Type B pancreatic cell (in vitro differentiated cells): ENCODE data around the gene CDC25A. TPM values are rescaled to one million over a fixed set of nuclear protein-coding genes. Genes with fewer than 3 reads are reported as not detected.

Experiments used
- DNase-seq: peaks from one replicate; pipeline ENCODE4 v3.0.0; 2021; ENCODE audit warnings: mixed read lengths; ENCODE audit not compliant: unreplicated experiment; ENCODE audit errors: extremely low spot score
- H3K27ac Mint-ChIP-seq: 2 replicates; pipeline ENCODE4 v1.8.0; 2021; ENCODE audit warnings: mild to moderate bottlenecking, mixed read lengths
- H3K27me3 Mint-ChIP-seq: 2 replicates; pipeline ENCODE4 v1.8.0; 2021; ENCODE audit warnings: mixed read lengths
- H3K36me3 Mint-ChIP-seq: 2 replicates; pipeline ENCODE4 v1.8.0; 2021; ENCODE audit warnings: mixed read lengths
- H3K4me1 Mint-ChIP-seq: one replicate; pipeline ENCODE4 v1.8.0; 2021; ENCODE audit warnings: mixed read lengths; ENCODE audit not compliant: unreplicated experiment
- H3K4me3 Mint-ChIP-seq: 2 replicates; pipeline ENCODE4 v1.8.0; 2021; ENCODE audit warnings: mild to moderate bottlenecking, mixed read lengths
- H3K9me3 Mint-ChIP-seq: 2 replicates; pipeline ENCODE4 v1.8.0; 2021; ENCODE audit warnings: mixed read lengths
- total RNA-seq: library from RNA; stranded (reverse); gene quantifications from 2 replicates; pipeline ENCODE4 v1.2.1, GENCODE V29; 2021; ENCODE audit warnings: low replicate concordance
- TF ChIP-seq, protein P1 (sequence below): fragments of 200-600 bp; sonication (generic); conservative IDR thresholded peaks from 2 replicates; pipeline ENCODE4 v1.5.0; 2021; ENCODE audit warnings: antibody characterized with exemption, mild to moderate bottlenecking

CDC25A gene
- total RNA-seq, 1 donor from 2014 or later, result 28.0 TPM

DNA sequence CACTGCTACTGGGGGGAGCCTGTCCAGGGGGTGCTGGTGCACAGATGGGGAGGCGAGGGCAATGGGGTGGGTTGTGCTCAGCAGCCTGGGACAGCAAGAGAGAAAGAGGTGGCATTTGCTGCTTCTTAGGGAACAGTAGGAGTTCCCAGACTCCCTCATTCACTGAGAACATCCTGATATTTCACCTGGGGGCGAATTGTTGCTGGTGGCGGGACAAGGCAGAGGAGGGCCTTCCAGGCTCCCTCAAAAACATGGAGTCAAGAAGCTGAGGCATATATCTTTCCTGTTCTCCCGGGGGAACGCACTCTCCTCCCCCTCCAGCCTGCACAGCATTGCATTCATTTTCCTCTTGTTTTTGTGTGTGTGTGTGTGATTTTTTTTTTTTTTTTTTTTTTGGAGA lies 65.7 kb downstream of the CDC25A start:
- TF ChIP-seq, protein P1, sequence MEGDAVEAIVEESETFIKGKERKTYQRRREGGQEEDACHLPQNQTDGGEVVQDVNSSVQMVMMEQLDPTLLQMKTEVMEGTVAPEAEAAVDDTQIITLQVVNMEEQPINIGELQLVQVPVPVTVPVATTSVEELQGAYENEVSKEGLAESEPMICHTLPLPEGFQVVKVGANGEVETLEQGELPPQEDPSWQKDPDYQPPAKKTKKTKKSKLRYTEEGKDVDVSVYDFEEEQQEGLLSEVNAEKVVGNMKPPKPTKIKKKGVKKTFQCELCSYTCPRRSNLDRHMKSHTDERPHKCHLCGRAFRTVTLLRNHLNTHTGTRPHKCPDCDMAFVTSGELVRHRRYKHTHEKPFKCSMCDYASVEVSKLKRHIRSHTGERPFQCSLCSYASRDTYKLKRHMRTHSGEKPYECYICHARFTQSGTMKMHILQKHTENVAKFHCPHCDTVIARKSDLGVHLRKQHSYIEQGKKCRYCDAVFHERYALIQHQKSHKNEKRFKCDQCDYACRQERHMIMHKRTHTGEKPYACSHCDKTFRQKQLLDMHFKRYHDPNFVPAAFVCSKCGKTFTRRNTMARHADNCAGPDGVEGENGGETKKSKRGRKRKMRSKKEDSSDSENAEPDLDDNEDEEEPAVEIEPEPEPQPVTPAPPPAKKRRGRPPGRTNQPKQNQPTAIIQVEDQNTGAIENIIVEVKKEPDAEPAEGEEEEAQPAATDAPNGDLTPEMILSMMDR, result no peak
- Mint-ChIP-seq H3K27me3 (no peaks in the 10 kb centered on the region), H3K36me3 (no peaks in the 10 kb centered on the region), H3K4me3 (no peak overlapping the region), H3K27ac (no peak overlapping the region), H3K4me1 (peaks cover 7% of the 10 kb centered on the region), H3K9me3 (no peaks in the 10 kb centered on the region)
- DNase-seq, result no peak

DNA sequence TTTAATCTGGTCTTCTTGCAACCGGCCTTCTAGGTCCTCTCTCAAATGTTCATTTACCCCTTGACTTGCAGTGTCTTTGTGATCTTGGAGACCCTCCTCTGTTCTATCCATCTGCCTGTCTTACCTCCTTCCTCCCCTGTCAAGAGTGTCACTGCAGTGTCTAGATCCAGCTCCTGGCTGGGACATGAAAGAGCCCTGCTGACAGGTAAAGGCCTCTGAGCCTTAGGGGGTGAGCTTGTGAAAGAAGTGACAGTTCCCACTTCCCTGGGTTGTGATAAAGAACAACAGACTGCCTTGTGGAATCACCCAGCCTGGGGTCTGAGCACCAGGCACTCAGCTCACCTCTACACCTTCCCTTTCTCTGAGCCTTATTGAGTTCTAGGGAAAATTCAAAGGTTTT lies 68.0 kb downstream of the CDC25A start:
- no peak overlapping the region for H3K27ac Mint-ChIP-seq
- peaks cover 11% of the 10 kb centered on the region for H3K4me1 Mint-ChIP-seq
- no peaks in the 10 kb centered on the region for H3K27me3 Mint-ChIP-seq
- H3K36me3 Mint-ChIP-seq, result no peaks in the 10 kb centered on the region
- no peak for DNase-seq
- TF ChIP-seq, protein P1, result no peak
- H3K9me3 Mint-ChIP-seq, result no peaks in the 10 kb centered on the region
- H3K4me3 Mint-ChIP-seq, result no peak overlapping the region

DNA sequence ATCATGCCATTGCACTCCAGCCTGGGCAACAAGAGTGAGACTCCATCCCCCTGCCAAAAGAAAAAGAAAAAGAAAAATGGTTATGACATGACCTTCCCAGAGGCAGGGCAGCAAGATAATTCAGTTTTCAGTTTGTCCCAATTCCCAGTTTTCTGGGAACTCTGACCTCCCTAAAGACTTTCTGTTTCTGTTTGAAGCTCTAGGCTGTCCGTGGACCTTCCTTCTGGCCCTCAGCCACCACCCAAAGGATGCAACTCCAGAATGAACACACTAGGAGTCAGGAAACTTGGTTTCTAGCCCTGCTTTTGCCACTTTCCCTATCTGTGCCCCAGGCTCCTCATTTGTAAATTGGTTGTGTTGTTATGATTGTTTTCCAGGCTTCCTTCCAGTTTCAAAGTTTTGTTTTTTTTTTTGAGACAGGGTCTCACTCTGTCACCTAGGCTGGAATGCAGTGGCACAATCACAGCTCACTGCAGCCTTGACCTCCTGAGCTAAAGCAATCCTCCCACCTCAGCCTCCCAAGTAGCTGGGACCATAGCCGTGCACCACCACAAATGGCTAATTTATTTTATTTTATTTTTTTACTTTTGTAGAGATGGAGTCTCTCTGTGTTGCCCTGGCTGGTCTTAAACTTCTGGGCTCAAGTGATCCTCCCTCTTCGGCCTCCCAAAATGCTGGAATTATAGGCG lies 68.6 kb downstream of the CDC25A start:
- Mint-ChIP-seq H3K4me1 (peaks cover 14% of the 10 kb centered on the region), H3K27me3 (no peaks in the 10 kb centered on the region), H3K9me3 (no peaks in the 10 kb centered on the region), H3K27ac (no peak overlapping the region), H3K4me3 (no peak overlapping the region), H3K36me3 (no peaks in the 10 kb centered on the region)
- DNase-seq, result no peak
- TF ChIP-seq, protein P1, result no peak

DNA sequence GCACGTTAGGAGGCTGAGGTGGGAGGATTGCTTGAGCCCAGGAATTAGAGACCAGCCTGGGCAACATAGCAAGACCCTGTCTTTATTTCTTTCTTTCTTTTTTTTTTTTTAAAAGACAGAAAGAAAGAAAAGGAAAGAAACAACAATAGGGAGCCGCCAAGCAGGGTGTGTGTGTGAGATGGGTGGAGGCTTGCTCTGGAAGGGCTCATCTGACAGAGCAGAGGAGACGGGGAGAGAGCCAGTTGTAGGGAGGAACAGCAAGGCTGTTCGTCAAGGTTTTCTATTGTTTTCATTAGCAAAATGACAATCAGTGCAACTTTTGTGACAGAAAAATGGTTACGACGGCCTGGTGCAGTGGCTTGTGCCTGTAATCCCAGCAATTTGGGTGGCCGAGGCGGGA lies 69.3 kb downstream of the CDC25A start:
- Mint-ChIP-seq H3K9me3 (no peaks in the 10 kb centered on the region), H3K4me1 (peaks cover 16% of the 10 kb centered on the region), H3K4me3 (no peak overlapping the region), H3K27me3 (no peaks in the 10 kb centered on the region), H3K36me3 (no peaks in the 10 kb centered on the region), H3K27ac (no peak overlapping the region)
- TF ChIP-seq, protein P1, result no peak
- DNase-seq, result no peak

DNA sequence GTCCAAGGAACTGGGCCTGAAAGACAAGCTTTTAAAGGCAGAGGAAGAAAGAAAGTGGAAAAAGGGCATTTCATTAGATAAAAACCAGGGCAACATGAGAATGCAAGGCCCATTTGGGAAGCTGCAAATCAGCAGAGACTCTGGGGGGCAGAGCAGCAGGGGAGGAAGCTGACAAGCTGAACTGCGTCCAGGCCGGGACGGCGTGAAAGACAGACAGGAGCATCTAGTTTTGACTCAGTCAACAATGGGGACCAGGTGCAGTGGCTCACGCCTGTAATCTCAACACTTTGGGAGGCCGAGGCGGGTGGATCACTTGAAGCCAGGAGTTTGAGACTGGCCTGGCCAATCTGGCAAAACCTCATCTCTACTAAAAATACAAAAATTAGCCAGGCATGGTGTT lies 69.9 kb downstream of the CDC25A start:
- no peak for DNase-seq
- peaks cover 16% of the 10 kb centered on the region for H3K4me1 Mint-ChIP-seq
- H3K27me3 Mint-ChIP-seq, result no peaks in the 10 kb centered on the region
- H3K36me3 Mint-ChIP-seq, result no peaks in the 10 kb centered on the region
- no peak overlapping the region for H3K4me3 Mint-ChIP-seq
- H3K9me3 Mint-ChIP-seq, result no peaks in the 10 kb centered on the region
- TF ChIP-seq, protein P1, result no peak
- H3K27ac Mint-ChIP-seq, result no peak overlapping the region
